ENCODE results near the gene CRIP1. TPM values are rescaled to one million over a fixed set of nuclear protein-coding genes. Genes with fewer than 3 reads are reported as not detected.
A peak's percentile ranks its signal among the peaks of the same experiment; 100 is the strongest.

The CRIP1 gene
- total RNA-seq, 1 experiment from 2014 or later: 6.9 TPM

DNA sequence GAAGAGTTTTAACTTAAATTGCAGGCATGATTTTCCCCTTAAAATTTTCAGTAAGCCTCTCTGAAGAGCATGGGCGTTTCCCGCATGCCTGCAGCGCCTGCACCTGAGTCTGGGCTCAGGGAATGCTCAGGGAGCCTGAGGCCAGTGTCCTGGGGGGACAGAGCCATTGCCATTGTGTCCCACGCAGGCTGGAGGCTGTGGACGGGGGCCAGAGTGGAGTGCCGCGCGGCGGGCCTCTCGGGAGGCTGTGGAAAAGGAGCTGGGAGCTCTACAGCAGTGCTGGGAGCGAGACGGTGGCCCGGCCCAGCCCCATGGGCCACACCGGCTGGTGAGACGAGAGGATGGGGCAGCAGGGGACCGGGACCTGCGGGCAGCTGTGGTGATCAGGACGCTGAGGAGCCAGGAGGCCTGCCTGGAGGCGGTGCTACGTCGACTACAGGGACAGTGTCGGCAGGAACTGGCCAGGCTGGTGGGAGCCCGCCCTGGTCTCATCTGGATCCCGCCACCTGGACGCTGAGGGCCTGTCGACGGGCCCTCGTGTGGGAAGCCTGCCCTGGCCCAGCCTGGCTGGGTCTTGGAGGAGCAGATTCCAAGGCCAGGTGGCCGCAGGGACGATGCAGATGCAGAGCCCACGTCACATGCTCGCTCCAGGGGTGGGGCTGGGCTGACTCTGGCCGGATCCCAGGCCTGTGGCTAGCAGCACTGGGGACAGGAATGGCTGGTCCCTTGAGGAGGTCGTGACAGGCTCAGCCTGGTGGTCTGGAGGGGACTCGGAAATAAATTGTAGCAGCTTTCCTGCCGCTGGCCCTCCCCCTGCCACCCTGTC lies 12.0 kb downstream of the CRIP1 start:
- H3K79me1 ChIP-seq (ENCODE audit: insufficient read depth, low read depth, low read length, poor library complexity, severe bottlenecking): no peaks in the 10 kb centered on the region
- no peaks in the 10 kb centered on the region for H3K9me3 ChIP-seq (ENCODE audit: control insufficient read depth, low read depth, low read length)
- peaks cover 2% of the 10 kb centered on the region; the same call in 1 of the 2 replicates for H3K27me3 Mint-ChIP-seq (ENCODE audit: low read depth)
- peaks cover 2% of the 10 kb centered on the region for H3K23me2 ChIP-seq (ENCODE audit: insufficient read length, low read depth, low read length, poor library complexity, severe bottlenecking)
- no peaks in the 10 kb centered on the region for H3K4me1 ChIP-seq (ENCODE audit: insufficient read depth, low read length)
- no peak for TF ChIP-seq CTCF (conservative IDR thresholded peaks at IDR 0.05)
- no peak overlapping the region for H3K4ac ChIP-seq (ENCODE audit: low read depth, low read length)
- peak; percentile 39 for DNase-seq
- H3K14ac ChIP-seq (ENCODE audit: insufficient read depth, low read length): no peak overlapping the region
- peak overlapping the region in 2 of 3 experiments; percentile 35 to 55; a peak in 1 of 7 replicates for H3K27ac Mint-ChIP-seq
- no peak overlapping the region for H3K56ac ChIP-seq (ENCODE audit: insufficient read length, low read depth, low read length)
- H3K9ac ChIP-seq (ENCODE audit: extremely low read depth, insufficient read length, low read length): no peak overlapping the region
- H3K4me2 ChIP-seq (ENCODE audit: insufficient read depth, insufficient read length, low read length): no peak overlapping the region
- no CpG with 5 or more reads among the region's 36 CpGs for WGBS (ENCODE audit: extremely low coverage, insufficient read length, low lambda C conversion rate)
- H3T11ph ChIP-seq (ENCODE audit: low read length): no peak overlapping the region
- H3K4me3 Mint-ChIP-seq: no peak overlapping the region
- H3K27me3 ChIP-seq (ENCODE audit: insufficient read depth, low read length): no peaks in the 10 kb centered on the region
- no peak overlapping the region for H3K27ac ChIP-seq (ENCODE audit: insufficient read length, low read depth, low read length)
- H3K4me1 Mint-ChIP-seq: peaks cover 0 to 4% of the 10 kb centered on the region in 2 experiments; a peak in 2 of 4 replicates
- no peaks in the 10 kb centered on the region for H4K20me1 ChIP-seq (ENCODE audit: control insufficient read depth, insufficient read depth, insufficient read length)
- no peak overlapping the region for H2AFZ ChIP-seq (ENCODE audit: low read length)
- H4K8ac ChIP-seq (replicated peaks; ENCODE audit: insufficient read length, low read depth, low read length): no peak overlapping the region
- no peak overlapping the region for H3K18ac ChIP-seq (ENCODE audit: insufficient read length, low read depth, low read length)
- H3K36me3 Mint-ChIP-seq (ENCODE audit: insufficient read depth in 1 of 3, low read depth in 3 of 3): peaks cover 0 to under 1% (median 0%) of the 10 kb centered on the region in 3 experiments; a peak in 2 of 7 replicates
- no peak overlapping the region for H2BK15ac ChIP-seq (ENCODE audit: low read depth, low read length)
- H3K9me3 Mint-ChIP-seq: peaks cover 0 to 3% of the 10 kb centered on the region in 2 experiments; a peak in 1 of 5 replicates
- H4K91ac ChIP-seq (ENCODE audit: insufficient read length, low read depth, low read length): no peak overlapping the region
- H3K23ac ChIP-seq (ENCODE audit: insufficient read length, low read depth, low read length): no peak overlapping the region
- H2BK20ac ChIP-seq (ENCODE audit: low read depth, low read length, poor library complexity, severe bottlenecking): no peak overlapping the region
- no peak overlapping the region for H2BK120ac ChIP-seq (ENCODE audit: low read depth, low read length, poor library complexity, severe bottlenecking)
- no peak overlapping the region for H4K5ac ChIP-seq (ENCODE audit: insufficient read length, low read depth, low read length)
- no peaks in the 10 kb centered on the region for H3K79me2 ChIP-seq (ENCODE audit: insufficient read depth, low read length)
- H2BK5ac ChIP-seq (ENCODE audit: insufficient read length, low read length): no peak overlapping the region
- no peak overlapping the region for H2BK12ac ChIP-seq (ENCODE audit: insufficient read length, low read depth, low read length)
- no peak overlapping the region for H2AK5ac ChIP-seq (ENCODE audit: insufficient read length, low read length)
